Measurements from ENCODE around the gene L3MBTL4. TPM values are rescaled to one million over a fixed set of nuclear protein-coding genes. Genes with fewer than 3 reads are reported as not detected.

Gene L3MBTL4
- total and polyA plus RNA-seq, 9 of the 15 experiments (the other 6 are each of a cell fraction or from before 2014, with no cell fraction given) = not detected

- TF ChIP-seq TAF1 (IDR thresholded peaks at IDR 0.05; ENCODE audit: control insufficient read depth, extremely low read depth, insufficient read depth, low read length, severe bottlenecking) (no peak), CBFA2T3 (IDR thresholded peaks at IDR 0.05) (no peak), KHSRP (IDR thresholded peaks at IDR 0.05) (no peak), ZNF76 (CRISPR knock-in tag; IDR thresholded peaks at IDR 0.05; ENCODE audit: borderline replicate concordance) (no peak), PKNOX1 (IDR thresholded peaks at IDR 0.05) (no peak), SP2 (IDR thresholded peaks at IDR 0.05; ENCODE audit: extremely low read depth, low read depth, low read length, poor library complexity, severe bottlenecking) (no peak), ELF1 (tag; IDR thresholded peaks at IDR 0.05) (no peak)
- TF ChIP-seq, protein P1, sequence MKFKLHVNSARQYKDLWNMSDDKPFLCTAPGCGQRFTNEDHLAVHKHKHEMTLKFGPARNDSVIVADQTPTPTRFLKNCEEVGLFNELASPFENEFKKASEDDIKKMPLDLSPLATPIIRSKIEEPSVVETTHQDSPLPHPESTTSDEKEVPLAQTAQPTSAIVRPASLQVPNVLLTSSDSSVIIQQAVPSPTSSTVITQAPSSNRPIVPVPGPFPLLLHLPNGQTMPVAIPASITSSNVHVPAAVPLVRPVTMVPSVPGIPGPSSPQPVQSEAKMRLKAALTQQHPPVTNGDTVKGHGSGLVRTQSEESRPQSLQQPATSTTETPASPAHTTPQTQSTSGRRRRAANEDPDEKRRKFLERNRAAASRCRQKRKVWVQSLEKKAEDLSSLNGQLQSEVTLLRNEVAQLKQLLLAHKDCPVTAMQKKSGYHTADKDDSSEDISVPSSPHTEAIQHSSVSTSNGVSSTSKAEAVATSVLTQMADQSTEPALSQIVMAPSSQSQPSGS (CRISPR knock-in tag; IDR thresholded peaks at IDR 0.05) = no peak
Measured at GRCh38 chr18:6270771-6271216, 143.9 kb downstream of the L3MBTL4 start (continued).

- TF ChIP-seq NR2C2 (CRISPR knock-in tag; IDR thresholded peaks at IDR 0.05) (no peak), NR2C2 (tag; IDR thresholded peaks at IDR 0.05) (no peak), ZKSCAN3 (CRISPR knock-in tag; IDR thresholded peaks at IDR 0.05) (no peak), SMARCE1 (IDR thresholded peaks at IDR 0.05) (no peak), FOSL1 (tag; conservative IDR thresholded peaks at IDR 0.05) (no peak), NRF1 (conservative IDR thresholded peaks at IDR 0.05 in 1 of 2, IDR thresholded peaks at IDR 0.05 in 1 of 2) (no peak)
- ChIA-PET CTCF (ENCODE audit: low intra/inter-chr PET ratio) (no interaction called here), POLR2A (no interaction called here)
- in situ Hi-C loops (cut with MboI) = no loop called here
- no peak overlapping the region for H3K27ac ChIP-seq (ENCODE audit: extremely low read depth, low read depth, low read length)
- H3K79me2 ChIP-seq (ENCODE audit: control insufficient read depth, insufficient read depth, low read length) = no peaks in the 10 kb centered on the region
- no peaks in the 10 kb centered on the region for H3K36me3 ChIP-seq (ENCODE audit: control insufficient read depth, insufficient read depth, low read length)
- FAIRE-seq (no peak), DNase-seq (ENCODE audit: extremely low read depth in 1 of 4, low spot score in 3 of 4) (no peak), ATAC-seq (no peak)
- no peak overlapping the region for H3K4me2 ChIP-seq (ENCODE audit: insufficient read depth, low read length)
- no peak overlapping the region for H3K9ac ChIP-seq (ENCODE audit: insufficient read depth in 1 of 2, low read depth in 2 of 2, low read length in 2 of 2)
- 3% methylated on average over 12 of the region's 12 CpGs for WGBS (ENCODE audit: insufficient coverage, low coverage, missing lambda C conversion rate)
- intact Hi-C loops (cut with micrococcal nuclease) = no loop called here
- no peaks in the 10 kb centered on the region for H4K20me1 ChIP-seq (replicated peaks; ENCODE audit: control insufficient read depth, insufficient read depth, low read length)
- no peaks in the 10 kb centered on the region for H3K9me3 ChIP-seq (replicated peaks; ENCODE audit: control insufficient read depth, insufficient read depth, low read depth, low read length)
- BruUV-seq (replicated peaks) = no TSS peak
- no peak overlapping the region for H2AFZ ChIP-seq (ENCODE audit: low read depth, low read length)
- H3K4me1 ChIP-seq (replicated peaks in 1 of 2; ENCODE audit: control insufficient read depth in 2 of 2, insufficient read depth in 2 of 2, low read length in 2 of 2) = no peaks in the 10 kb centered on the region
- H3K9me1 ChIP-seq (ENCODE audit: control insufficient read depth, insufficient read depth, low read length) = no peaks in the 10 kb centered on the region
- H3K4me3 ChIP-seq = no peak overlapping the region
- H3K27me3 ChIP-seq (ENCODE audit: control insufficient read depth in 2 of 2, insufficient read depth in 2 of 2, low read length in 2 of 2) = no peaks in the 10 kb centered on the region
Measured at GRCh38 chr18:6269660-6270332, 144.9 kb downstream of the L3MBTL4 start.

Data from K562 (cell line).